GM12875 (cell line): Measurements from ENCODE around the gene VPS26A.
"Not testable (repeated sequence)": the region's sequence is repeated elsewhere in the genome, so short reads cannot be mapped to it uniquely, and the experiment has no call there.

Experiments
- H3K4me3 ChIP-seq: one replicate; pipeline ENCODE4 v1.5.1; 2011; ENCODE audit warnings: low read depth, low read length, control low read depth
- TF ChIP-seq, protein P1 (sequence below): IDR thresholded peaks from 2 replicates; pipeline ENCODE4 v1.5.1; 2011; ENCODE audit warnings: low read depth, mild to moderate bottlenecking, control low read depth, inconsistent platforms, low read length, moderate library complexity, borderline replicate concordance; ENCODE audit not compliant: insufficient read depth

Gene VPS26A

DNA sequence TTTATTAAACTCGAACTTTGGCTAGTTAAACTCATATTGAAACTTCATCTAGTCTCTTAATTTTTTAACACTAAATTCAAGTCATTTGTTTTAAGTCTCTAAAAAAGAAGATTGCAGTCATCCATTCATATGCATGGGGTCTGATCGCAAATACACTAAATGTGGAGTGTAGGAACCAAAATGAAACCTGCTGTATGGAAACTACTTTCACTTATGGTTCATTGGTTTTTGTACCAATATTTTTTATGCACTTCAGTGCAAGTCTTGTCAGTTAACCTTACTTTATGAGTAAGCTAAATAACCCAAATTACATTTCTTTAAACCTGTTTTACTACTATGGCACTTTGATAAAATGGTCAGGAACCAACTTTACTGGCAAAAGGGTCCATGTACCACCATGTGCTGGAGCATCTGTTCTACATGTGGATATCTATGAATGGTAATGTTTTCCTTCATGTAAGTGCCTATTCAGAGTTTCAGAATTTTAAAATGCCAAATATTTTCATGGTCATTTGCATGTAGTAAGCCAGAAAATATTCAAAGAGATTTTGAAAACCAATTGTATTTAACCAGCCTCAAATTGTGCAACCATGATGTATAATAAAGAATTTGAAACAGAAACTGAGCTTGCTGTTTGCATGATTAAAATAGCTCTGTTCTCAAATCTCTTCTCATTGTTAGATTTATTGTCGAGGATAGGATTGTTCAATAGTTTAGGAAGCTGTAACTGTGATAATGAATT, 48.4 kb downstream of the VPS26A start:
- TF ChIP-seq, protein P1, sequence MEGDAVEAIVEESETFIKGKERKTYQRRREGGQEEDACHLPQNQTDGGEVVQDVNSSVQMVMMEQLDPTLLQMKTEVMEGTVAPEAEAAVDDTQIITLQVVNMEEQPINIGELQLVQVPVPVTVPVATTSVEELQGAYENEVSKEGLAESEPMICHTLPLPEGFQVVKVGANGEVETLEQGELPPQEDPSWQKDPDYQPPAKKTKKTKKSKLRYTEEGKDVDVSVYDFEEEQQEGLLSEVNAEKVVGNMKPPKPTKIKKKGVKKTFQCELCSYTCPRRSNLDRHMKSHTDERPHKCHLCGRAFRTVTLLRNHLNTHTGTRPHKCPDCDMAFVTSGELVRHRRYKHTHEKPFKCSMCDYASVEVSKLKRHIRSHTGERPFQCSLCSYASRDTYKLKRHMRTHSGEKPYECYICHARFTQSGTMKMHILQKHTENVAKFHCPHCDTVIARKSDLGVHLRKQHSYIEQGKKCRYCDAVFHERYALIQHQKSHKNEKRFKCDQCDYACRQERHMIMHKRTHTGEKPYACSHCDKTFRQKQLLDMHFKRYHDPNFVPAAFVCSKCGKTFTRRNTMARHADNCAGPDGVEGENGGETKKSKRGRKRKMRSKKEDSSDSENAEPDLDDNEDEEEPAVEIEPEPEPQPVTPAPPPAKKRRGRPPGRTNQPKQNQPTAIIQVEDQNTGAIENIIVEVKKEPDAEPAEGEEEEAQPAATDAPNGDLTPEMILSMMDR, result no peak
- no peak overlapping the region for H3K4me3 ChIP-seq

DNA sequence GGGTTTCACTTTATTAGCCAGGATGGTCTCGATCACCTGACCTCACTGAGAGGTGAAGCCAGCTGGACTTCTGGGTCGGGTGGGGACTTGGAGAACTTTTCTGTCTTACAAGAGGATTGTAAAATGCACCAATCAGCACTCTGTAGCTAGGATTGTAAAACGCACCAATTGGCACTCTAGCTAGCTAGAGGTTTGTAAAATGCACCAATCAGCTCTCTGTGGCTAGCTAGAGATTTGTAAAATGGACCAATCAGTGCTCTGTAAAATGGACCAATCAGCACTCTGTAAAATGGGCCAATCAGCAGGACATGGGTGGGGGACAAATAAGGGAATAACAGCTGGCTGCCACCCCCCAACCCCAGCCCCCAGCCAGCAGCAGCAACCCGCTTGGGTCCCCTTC, 51.3 kb downstream of the VPS26A start:
- not testable (repeated sequence) for H3K4me3 ChIP-seq

DNA sequence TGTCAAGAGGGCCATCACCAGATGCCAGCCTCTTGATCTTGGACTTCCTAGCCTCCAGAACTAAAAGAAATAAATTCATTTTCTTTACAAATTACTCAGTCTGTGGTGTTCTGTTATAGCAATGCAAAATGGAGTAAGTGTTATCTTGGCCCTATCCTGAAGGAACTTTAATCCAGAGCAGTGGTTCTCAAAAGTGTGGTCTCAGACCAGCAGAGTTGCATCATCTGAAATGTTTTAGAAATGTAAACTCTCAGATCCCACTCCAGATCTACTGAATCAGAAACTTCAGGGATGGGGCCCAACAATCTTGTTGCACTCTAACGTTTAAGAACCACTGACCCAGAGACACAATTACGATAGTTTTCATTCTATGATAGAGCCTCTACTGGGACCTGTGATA, 52.8 kb downstream of the VPS26A start:
- no peak overlapping the region for H3K4me3 ChIP-seq
- TF ChIP-seq, protein P1, result no peak

DNA sequence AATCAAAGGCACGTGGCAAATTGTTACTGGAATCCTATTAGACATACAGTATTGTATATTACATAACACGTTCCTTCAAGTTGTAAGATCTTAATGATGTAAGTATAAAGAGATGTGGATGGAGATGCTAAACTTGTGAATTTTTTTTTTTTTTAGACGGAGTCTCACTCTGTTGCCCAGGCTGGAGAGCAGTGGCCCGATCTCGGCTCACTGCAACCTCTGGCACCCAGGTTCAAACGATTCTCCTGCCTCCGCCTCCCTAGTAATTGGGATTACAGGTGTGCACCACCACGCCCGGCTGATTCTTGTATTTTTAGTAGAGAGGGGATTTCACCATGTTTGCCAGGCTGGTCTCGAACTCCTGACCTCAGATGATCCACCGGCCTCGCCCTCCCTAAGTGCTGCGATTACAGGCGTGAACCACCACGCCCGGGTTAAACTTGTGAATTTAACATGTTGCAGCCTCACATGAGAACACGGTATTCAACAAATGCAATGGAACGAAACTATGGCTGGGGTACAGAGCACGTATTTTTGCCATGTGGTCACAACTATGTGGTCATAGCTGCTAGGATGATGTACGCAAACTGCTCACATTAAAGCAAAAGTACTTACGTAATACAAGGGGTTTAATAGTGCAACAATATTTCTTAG, 55.2 kb downstream of the VPS26A start:
- peak overlapping the region; percentile 75 for H3K4me3 ChIP-seq
- TF ChIP-seq, protein P1, result no peak

DNA sequence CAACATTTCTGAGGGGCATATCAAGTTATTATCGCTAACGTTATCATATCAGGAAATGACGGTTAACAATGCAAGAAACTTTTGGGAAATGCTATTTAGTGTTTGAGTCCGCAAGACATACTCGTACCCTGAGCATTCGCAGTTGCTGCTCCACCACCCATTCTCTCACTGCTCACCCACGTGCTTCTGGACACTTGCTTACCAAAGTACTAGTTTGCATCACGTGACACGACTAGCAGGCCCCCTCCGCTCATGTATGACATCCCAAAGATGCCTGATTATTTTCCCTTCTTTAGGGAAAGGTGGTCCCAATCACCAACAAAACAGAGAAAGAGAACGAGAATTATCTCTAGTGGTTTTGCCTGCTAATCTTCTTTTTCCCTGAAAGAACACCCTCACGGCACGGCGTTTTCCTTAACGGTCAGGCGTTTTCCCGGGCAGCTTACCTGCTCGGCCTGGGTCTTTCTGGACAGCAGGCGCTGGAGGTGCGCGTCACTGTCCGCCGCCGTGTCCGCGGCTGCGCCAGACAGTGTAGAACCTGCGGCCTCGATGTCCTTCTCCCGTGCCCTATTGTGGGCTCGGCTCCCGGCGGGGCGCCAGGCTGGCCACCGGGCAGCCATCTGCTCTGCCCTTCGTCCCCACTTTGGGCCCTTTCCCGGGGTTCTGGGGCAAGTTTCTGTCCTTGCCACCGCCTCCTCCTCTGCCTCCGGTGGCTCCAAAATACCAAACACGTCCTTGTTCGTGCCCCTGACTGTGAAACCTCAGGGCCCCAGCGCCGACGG, 56.0 kb downstream of the VPS26A start, which contains the start of gene SUPV3L1:
Gene SUPV3L1 (plus strand): TSS at position 492 of the 782 bp plus-strand sequence. CDS start 58 bp downstream, at position 550.
- H3K4me3 ChIP-seq, result peak within 1 kb of the TSS; percentile 75
- TF ChIP-seq, protein P1, result no peak

DNA sequence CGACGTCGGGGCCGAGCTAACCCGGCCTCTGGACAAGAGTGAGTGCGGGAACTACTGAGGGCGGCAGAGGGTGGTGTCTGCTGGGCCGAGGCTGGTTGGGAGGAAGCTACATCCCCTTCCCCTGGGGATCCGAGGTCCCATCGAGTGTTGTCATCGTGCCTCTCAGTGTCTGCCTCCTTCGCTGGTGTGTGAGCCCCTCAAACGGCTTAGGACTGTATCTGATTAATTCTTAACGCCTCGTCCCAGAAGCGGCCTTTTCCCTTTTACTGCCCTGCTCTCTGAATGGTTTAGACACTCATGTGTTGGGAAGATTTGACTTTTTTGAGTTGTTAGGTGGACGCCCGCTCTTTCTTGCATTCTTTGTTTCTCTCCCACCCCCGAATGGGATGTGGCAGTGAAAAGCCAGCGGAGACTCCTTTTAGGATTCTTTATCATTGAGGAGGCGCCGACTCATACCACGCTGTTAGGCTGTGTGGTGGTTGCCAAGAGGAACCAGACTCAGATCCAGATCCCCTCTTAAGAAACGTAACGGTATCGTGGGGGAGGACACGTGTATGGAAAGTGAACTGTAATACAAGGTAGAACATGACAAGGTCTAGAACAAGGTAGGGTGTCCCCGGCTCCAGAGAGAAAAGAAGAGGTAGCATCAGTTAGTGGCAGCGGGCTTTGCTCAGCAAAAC, 56.7 kb downstream of the VPS26A start:
- TF ChIP-seq, protein P1, result no peak

DNA sequence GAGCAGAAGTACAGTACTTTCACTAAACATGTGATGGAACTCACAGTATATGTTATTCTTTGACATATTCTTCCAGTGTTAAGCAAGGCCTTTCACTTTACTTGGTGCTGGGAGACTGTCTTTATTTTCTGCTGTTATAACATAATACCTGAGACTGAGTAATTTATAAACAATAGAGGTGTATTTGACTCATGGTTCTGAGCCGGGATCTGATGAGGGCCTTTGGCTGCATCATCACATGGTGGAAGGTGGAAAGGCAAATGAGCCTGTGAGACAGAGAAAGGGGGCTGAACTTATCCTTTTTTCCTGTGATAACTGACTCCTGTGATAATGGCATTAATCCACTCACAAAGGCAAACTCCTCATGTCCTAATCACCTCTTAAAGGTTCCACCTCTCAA, 57.5 kb downstream of the VPS26A start:
- no peak overlapping the region for H3K4me3 ChIP-seq
- TF ChIP-seq, protein P1, result no peak

More for the DNA sequence above, 56.7 kb downstream of the VPS26A start:
- peak overlapping the region; percentile 75 for H3K4me3 ChIP-seq
